ENCODE data around the gene NKX1-1. TPM values are rescaled to one million over a fixed set of nuclear protein-coding genes. Genes with fewer than 3 reads are reported as not detected.

The NKX1-1 gene
- polyA plus RNA-seq, 1 donor (not counting 4 experiments of a cell fraction or from before 2014, with no cell fraction given): not detected

DNA sequence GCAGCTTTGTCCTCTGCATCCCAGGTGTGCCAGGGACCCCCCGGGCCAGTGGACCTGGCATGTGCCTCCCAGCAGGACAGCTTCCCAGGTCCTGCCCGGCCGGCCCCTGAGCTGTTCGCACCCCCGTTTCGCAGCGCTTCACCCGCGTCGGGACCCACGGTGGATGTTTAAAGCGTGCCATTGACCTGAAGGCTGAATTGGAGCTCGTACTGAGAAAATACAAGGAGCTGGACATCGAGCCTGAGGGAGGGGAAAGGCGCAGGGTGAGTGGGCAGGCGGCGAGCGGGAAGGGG, 51.3 kb downstream of the NKX1-1 start:
- no peak overlapping the region for H3K4me2 ChIP-seq (ENCODE audit: control insufficient read depth, extremely low read depth, insufficient read depth, low read depth, low read length)
- no peaks in the 10 kb centered on the region for H3K27me3 ChIP-seq (ENCODE audit: control insufficient read depth, extremely low read depth, insufficient read depth, low read length)
- dilution Hi-C loops (cut with MboI; ENCODE audit: extremely low pct_ligation_motif_present, low sequenced_read_pairs): no loop called here
- no peaks in the 10 kb centered on the region for H4K20me1 ChIP-seq (ENCODE audit: control insufficient read depth, extremely low read depth, insufficient read depth, low read length)
- H3K27ac ChIP-seq (ENCODE audit: control insufficient read depth, insufficient read depth, low read length): no peak overlapping the region
- DNase-seq (ENCODE audit: low read depth, low spot score) (no peak), FAIRE-seq (no peak)
- TF ChIP-seq EZH2 (IDR thresholded peaks at IDR 0.05; ENCODE audit: low read length): no peak
- no peak for TF ChIP-seq CTCF (optimal IDR thresholded peaks at IDR 0.05 in 1 of 3, IDR thresholded peaks at IDR 0.05 in 1 of 3, conservative IDR thresholded peaks at IDR 0.05 in 1 of 3; ENCODE audit: extremely low read depth in 1 of 3, insufficient read depth in 2 of 3, low read length in 3 of 3)
- no peaks in the 10 kb centered on the region for H3K9me3 ChIP-seq (ENCODE audit: control insufficient read depth, low read depth, low read length)
- H3K79me2 ChIP-seq (ENCODE audit: control insufficient read depth, insufficient read depth, low read length): peaks cover 6% of the 10 kb centered on the region
- H3K4me1 ChIP-seq (ENCODE audit: control insufficient read depth, extremely low read depth, insufficient read depth, low read length): peaks cover 2% of the 10 kb centered on the region
- H3K9ac ChIP-seq (ENCODE audit: control insufficient read depth, extremely low read depth, insufficient read depth, low read length): no peak overlapping the region
- H2AFZ ChIP-seq (ENCODE audit: control insufficient read depth, low read length): no peak overlapping the region
- no peaks in the 10 kb centered on the region for H3K9me1 ChIP-seq (ENCODE audit: control insufficient read depth, extremely low read depth, insufficient read depth, low read length)
- peaks cover 16 to 35% of the 10 kb centered on the region in 2 experiments for H3K36me3 ChIP-seq (ENCODE audit: control insufficient read depth in 2 of 2, extremely low read depth in 1 of 2, insufficient read depth in 2 of 2, low read length in 2 of 2)
- H3K4me3 ChIP-seq (ENCODE audit: control insufficient read depth in 2 of 3, extremely low read depth in 1 of 3, insufficient read depth in 2 of 3, low read depth in 1 of 3, low read length in 3 of 3): no peak overlapping the region

- no peaks in the 10 kb centered on the region for H4K20me1 ChIP-seq (ENCODE audit: control insufficient read depth, extremely low read depth, insufficient read depth, low read length)
- TF ChIP-seq EZH2 (IDR thresholded peaks at IDR 0.05; ENCODE audit: low read length) (no peak), CTCF (optimal IDR thresholded peaks at IDR 0.05 in 1 of 3, IDR thresholded peaks at IDR 0.05 in 1 of 3, conservative IDR thresholded peaks at IDR 0.05 in 1 of 3; ENCODE audit: extremely low read depth in 1 of 3, insufficient read depth in 2 of 3, low read length in 3 of 3) (no peak)
- peaks cover 2% of the 10 kb centered on the region for H3K4me1 ChIP-seq (ENCODE audit: control insufficient read depth, extremely low read depth, insufficient read depth, low read length)
- no peaks in the 10 kb centered on the region for H3K27me3 ChIP-seq (ENCODE audit: control insufficient read depth, extremely low read depth, insufficient read depth, low read length)
- H3K36me3 ChIP-seq (ENCODE audit: control insufficient read depth in 2 of 2, extremely low read depth in 1 of 2, insufficient read depth in 2 of 2, low read length in 2 of 2): peaks cover 22 to 39% of the 10 kb centered on the region in 2 experiments
- DNase-seq (ENCODE audit: low read depth, low spot score) (no peak), FAIRE-seq (no peak)
- H3K4me3 ChIP-seq (ENCODE audit: control insufficient read depth in 2 of 3, extremely low read depth in 1 of 3, insufficient read depth in 2 of 3, low read depth in 1 of 3, low read length in 3 of 3): no peak overlapping the region
- no peak overlapping the region for H3K9ac ChIP-seq (ENCODE audit: control insufficient read depth, extremely low read depth, insufficient read depth, low read length)
- H3K79me2 ChIP-seq (ENCODE audit: control insufficient read depth, insufficient read depth, low read length): peaks cover 10% of the 10 kb centered on the region
- dilution Hi-C loops (cut with MboI; ENCODE audit: extremely low pct_ligation_motif_present, low sequenced_read_pairs): no loop called here
- H3K4me2 ChIP-seq (ENCODE audit: control insufficient read depth, extremely low read depth, insufficient read depth, low read depth, low read length): no peak overlapping the region
- H3K27ac ChIP-seq (ENCODE audit: control insufficient read depth, insufficient read depth, low read length): no peak overlapping the region
- H2AFZ ChIP-seq (ENCODE audit: control insufficient read depth, low read length): no peak overlapping the region
- H3K9me3 ChIP-seq (ENCODE audit: control insufficient read depth, low read depth, low read length): no peaks in the 10 kb centered on the region
- H3K9me1 ChIP-seq (ENCODE audit: control insufficient read depth, extremely low read depth, insufficient read depth, low read length): no peaks in the 10 kb centered on the region
Observed at GRCh38 chr4:1354136-1354982, 51.9 kb downstream of the NKX1-1 start.
